ENCODE results near the gene MSANTD3.

GRCh38 chr9:100465274-100465673 is 38.3 kb downstream of the MSANTD3 start:
- TF ChIP-seq, protein P1, sequence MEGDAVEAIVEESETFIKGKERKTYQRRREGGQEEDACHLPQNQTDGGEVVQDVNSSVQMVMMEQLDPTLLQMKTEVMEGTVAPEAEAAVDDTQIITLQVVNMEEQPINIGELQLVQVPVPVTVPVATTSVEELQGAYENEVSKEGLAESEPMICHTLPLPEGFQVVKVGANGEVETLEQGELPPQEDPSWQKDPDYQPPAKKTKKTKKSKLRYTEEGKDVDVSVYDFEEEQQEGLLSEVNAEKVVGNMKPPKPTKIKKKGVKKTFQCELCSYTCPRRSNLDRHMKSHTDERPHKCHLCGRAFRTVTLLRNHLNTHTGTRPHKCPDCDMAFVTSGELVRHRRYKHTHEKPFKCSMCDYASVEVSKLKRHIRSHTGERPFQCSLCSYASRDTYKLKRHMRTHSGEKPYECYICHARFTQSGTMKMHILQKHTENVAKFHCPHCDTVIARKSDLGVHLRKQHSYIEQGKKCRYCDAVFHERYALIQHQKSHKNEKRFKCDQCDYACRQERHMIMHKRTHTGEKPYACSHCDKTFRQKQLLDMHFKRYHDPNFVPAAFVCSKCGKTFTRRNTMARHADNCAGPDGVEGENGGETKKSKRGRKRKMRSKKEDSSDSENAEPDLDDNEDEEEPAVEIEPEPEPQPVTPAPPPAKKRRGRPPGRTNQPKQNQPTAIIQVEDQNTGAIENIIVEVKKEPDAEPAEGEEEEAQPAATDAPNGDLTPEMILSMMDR (conservative IDR thresholded peaks at IDR 0.05; ENCODE audit: low read depth, low read length) = no peak
- TF ChIP-seq EZH2 (IDR thresholded peaks at IDR 0.05; ENCODE audit: low read length, unreplicated experiment) = no peak
